ENCODE measurements around the gene GLIPR2. TPM values are rescaled to one million over a fixed set of nuclear protein-coding genes. Genes with fewer than 3 reads are reported as not detected.

GLIPR2 gene
- total RNA-seq, 1 donor from 2014 or later, result 14.3 TPM

GRCh38 chr9:36144309-36145232 lies 8.0 kb downstream of the GLIPR2 start:
- Mint-ChIP-seq H3K36me3 (ENCODE audit: low read depth) (peaks cover 15% of the 10 kb centered on the region), H3K27me3 (no peaks in the 10 kb centered on the region), H3K4me1 (peaks cover 85% of the 10 kb centered on the region), H3K4me3 (peak overlapping the region; percentile 94), H3K9me3 (no peaks in the 10 kb centered on the region), H3K27ac (peak overlapping the region; percentile 100)
- DNase-seq (no peak), ATAC-seq (ENCODE audit: low read depth) (peak; percentile 71)
- intact Hi-C loops (cut with micrococcal nuclease), result loop anchor here (1.0 to 5.0 kb wide), 3 partner anchors 8 to 343 kb away; partner anchors contain the start of gene GLIPR2
- POLR2A ChIA-PET, result interaction anchor here (1.0 to 3.0 kb wide), 7 partner anchors 8 to 108 kb away, joined by 3 to 17 read pairs (median 8); partner anchors contain the start of genes CLTA, GLIPR2 and RECK
- TF ChIP-seq, protein P1, sequence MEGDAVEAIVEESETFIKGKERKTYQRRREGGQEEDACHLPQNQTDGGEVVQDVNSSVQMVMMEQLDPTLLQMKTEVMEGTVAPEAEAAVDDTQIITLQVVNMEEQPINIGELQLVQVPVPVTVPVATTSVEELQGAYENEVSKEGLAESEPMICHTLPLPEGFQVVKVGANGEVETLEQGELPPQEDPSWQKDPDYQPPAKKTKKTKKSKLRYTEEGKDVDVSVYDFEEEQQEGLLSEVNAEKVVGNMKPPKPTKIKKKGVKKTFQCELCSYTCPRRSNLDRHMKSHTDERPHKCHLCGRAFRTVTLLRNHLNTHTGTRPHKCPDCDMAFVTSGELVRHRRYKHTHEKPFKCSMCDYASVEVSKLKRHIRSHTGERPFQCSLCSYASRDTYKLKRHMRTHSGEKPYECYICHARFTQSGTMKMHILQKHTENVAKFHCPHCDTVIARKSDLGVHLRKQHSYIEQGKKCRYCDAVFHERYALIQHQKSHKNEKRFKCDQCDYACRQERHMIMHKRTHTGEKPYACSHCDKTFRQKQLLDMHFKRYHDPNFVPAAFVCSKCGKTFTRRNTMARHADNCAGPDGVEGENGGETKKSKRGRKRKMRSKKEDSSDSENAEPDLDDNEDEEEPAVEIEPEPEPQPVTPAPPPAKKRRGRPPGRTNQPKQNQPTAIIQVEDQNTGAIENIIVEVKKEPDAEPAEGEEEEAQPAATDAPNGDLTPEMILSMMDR (IDR thresholded peaks at IDR 0.05), result no peak
- CTCF ChIA-PET, result interaction anchor here (0.7 to 3.6 kb wide), 4 partner anchors 21 to 1118 kb away, joined by 3 to 19 read pairs (median 9); partner anchors contain the start of gene CLTA

DNA sequence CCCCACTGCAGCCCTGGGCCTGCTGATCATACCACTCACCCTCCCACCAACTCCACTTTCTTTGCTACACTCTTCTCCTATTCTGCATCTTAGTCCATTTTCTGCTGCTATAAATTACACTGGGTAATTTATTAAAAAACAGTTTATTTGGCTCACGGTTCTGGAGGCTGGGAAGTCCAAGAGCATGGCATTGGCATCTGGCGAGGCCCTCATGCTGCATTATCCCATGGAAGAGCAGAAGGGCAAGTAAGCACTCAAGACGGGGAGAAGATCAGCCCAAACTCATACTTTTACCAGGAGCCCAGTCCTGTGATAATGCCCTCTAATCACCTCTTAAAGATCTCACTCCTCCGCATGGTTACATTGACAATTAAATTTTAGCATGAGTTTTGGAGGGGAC lies 9.4 kb downstream of the GLIPR2 start:
- H3K27me3 Mint-ChIP-seq, result no peaks in the 10 kb centered on the region
- CTCF ChIA-PET, result no interaction called here
- DNase-seq, result no peak
- peaks cover 80% of the 10 kb centered on the region for H3K4me1 Mint-ChIP-seq
- TF ChIP-seq, protein P1 (IDR thresholded peaks at IDR 0.05), result no peak
- no peak overlapping the region for H3K4me3 Mint-ChIP-seq
- intact Hi-C loops (cut with micrococcal nuclease), result no loop called here
- H3K36me3 Mint-ChIP-seq (ENCODE audit: low read depth), result peaks cover 16% of the 10 kb centered on the region
- H3K9me3 Mint-ChIP-seq, result no peaks in the 10 kb centered on the region
- POLR2A ChIA-PET, result interaction anchor here (1.0 kb wide), 1 partner anchor 9 kb away, joined by 3 read pairs; the partner anchor contains the start of gene GLIPR2
- H3K27ac Mint-ChIP-seq, result peak overlapping the region; percentile 100
- ATAC-seq (ENCODE audit: low read depth), result no peak

DNA sequence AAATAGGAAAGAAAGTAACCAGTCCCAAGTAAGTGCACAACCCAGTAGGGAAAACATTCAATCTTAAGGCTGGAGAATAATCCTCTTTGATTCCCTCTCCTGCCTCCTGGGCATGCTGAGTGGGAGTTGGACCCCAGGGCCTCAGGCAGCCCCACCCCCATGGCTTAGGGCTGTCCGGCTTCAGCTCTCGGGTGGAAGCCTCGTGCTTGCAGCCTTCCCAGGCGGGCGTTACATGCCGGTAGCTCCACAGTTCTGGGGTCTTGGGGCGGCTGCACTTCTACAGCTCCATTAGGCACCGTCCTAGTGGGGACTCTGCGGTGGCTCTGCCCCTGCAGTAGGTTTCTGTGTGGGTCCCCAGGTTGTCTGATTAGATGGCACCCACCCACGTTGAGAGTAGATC lies 10.1 kb downstream of the GLIPR2 start:
- POLR2A ChIA-PET, result interaction anchor here (1.0 kb wide), 1 partner anchor 10 kb away, joined by 3 read pairs; the partner anchor contains the start of gene GLIPR2
- Mint-ChIP-seq H3K36me3 (ENCODE audit: low read depth) (peaks cover 16% of the 10 kb centered on the region), H3K4me1 (peaks cover 81% of the 10 kb centered on the region), H3K9me3 (no peaks in the 10 kb centered on the region), H3K27me3 (no peaks in the 10 kb centered on the region), H3K4me3 (no peak overlapping the region), H3K27ac (no peak overlapping the region)
- intact Hi-C loops (cut with micrococcal nuclease), result no loop called here
- ATAC-seq (ENCODE audit: low read depth) (no peak), DNase-seq (no peak)
- TF ChIP-seq, protein P1 (IDR thresholded peaks at IDR 0.05), result no peak
- CTCF ChIA-PET, result no interaction called here

DNA sequence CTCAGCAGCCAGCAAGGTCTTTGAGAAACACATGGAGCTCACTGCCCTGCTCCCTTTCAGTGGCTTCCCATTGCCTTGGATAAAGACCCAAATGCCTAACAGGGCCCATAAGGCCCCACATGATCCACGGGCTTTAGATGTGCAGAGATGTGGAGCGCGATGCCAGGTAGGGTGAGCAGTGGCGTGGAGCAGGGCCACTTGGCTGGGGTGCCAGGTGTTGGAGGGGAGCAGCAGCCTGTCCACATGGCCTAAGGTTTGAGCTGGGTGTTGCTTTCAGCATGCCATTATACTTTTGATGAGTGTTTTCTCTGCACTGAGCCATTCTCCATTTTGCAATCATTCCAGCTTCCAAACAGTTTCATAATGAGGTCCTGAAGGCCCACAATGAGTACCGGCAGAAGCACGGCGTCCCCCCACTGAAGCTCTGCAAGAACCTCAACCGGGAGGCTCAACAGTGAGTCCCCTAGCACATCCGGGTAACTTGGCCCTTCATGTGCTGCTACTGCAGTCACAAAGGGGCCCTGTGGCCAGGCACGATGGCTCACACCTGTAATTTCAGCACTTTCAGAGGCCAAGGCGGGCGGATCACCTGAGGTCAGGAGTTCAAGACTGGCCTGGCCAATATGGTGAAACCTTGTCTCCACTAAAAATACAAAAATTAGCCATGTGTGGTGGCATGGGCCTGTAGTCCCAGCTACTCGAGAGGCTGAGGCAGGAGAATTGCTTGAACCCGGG lies 11.1 kb downstream of the GLIPR2 start:
- intact Hi-C loops (cut with micrococcal nuclease), result no loop called here
- no peaks in the 10 kb centered on the region for H3K27me3 Mint-ChIP-seq
- H3K27ac Mint-ChIP-seq, result no peak overlapping the region
- H3K9me3 Mint-ChIP-seq, result no peaks in the 10 kb centered on the region
- H3K36me3 Mint-ChIP-seq (ENCODE audit: low read depth), result peaks cover 16% of the 10 kb centered on the region
- ChIA-PET POLR2A (no interaction called here), CTCF (interaction anchor here (1.3 kb wide), 2 partner anchors 19 to 44 kb away, joined by 3 to 4 read pairs; no protein-coding TSS in a partner anchor)
- TF ChIP-seq, protein P1 (IDR thresholded peaks at IDR 0.05), result no peak
- no peak for DNase-seq
- peaks cover 81% of the 10 kb centered on the region for H3K4me1 Mint-ChIP-seq
- no peak overlapping the region for H3K4me3 Mint-ChIP-seq
- no peak for ATAC-seq (ENCODE audit: low read depth)

All from activated B cell treated with CpG ODN at 0.5 μM for 24 hours (primary cell).